ENCODE data around the gene KRT82.

The KRT82 gene

DNA sequence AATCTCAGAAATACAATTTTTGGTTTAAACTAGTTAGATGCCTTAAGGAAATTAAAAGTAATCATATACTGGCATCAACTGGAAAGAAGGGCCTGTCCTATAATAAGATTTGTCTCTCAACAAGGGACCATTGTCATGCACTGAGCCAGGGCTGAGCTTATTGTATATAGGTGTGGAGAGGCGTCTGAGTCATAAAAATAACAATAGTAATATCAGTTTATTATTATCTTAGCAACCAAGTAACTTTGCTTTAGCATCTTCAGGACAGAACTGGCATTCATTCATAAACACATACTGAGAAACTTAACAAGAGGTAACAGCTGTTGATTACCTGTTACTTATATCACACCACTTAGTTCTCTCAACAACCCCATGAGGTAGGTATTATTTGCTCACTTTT lies 20.9 kb upstream of the KRT82 start:
- no peak for TF ChIP-seq CTCF (conservative IDR thresholded peaks at IDR 0.05; ENCODE audit: control insufficient read depth, insufficient read depth, low read depth, low read length)
- no peak overlapping the region for H3K4me3 ChIP-seq (ENCODE audit: control insufficient read depth, low read depth, low read length)
- no peak for DNase-seq (ENCODE audit: low read depth)

DNA sequence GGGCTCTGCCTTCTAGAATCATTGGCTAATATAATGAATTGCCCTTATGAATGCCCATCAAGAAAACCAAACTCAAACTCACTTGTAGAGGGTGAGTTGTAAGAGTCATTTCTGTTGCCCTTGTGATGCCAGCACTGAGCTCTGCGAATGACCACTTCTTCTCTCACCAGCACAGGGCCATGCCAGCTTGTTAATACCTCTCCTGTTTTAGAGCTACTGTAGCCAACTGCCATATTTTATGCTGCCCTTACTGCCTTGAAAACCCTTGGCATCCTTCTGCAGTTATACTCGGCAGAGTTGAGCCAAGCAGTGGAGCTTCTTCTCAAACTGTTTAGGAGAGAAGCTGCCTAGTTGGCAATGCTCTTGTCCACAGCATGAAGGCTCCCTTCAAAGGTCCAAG lies 19.9 kb upstream of the KRT82 start:
- TF ChIP-seq CTCF (conservative IDR thresholded peaks at IDR 0.05; ENCODE audit: control insufficient read depth, insufficient read depth, low read depth, low read length): no peak
- no peak overlapping the region for H3K4me3 ChIP-seq (ENCODE audit: control insufficient read depth, low read depth, low read length)
- no peak for DNase-seq (ENCODE audit: low read depth)

DNA sequence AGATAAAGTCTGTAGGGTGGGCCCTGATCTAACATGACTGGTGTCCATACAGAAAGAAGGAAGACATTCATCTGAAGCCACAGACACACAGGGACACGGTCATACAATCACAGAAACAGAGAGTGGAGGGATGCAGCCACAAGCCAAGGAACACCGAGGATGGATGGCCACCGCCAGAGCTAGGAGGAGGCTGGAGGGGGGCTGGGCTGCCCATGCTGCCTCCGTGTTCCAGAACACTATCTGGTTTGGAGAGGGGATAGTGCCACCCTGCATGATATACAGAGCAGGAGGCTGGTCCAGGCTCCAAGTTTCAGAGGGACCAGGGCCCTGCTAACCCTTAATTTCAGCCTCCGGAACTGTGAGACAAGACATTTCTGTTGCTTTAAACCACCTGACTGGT lies 19.3 kb upstream of the KRT82 start:
- no peak for DNase-seq (ENCODE audit: low read depth)
- TF ChIP-seq CTCF (conservative IDR thresholded peaks at IDR 0.05; ENCODE audit: control insufficient read depth, insufficient read depth, low read depth, low read length): no peak
- no peak overlapping the region for H3K4me3 ChIP-seq (ENCODE audit: control insufficient read depth, low read depth, low read length)

GRCh38 chr12:52423661-52424500 lies 17.7 kb upstream of the KRT82 start:
- H3K4me3 ChIP-seq (ENCODE audit: control insufficient read depth, low read depth, low read length): no peak overlapping the region
- no peak for TF ChIP-seq CTCF (conservative IDR thresholded peaks at IDR 0.05; ENCODE audit: control insufficient read depth, insufficient read depth, low read depth, low read length)
- DNase-seq (ENCODE audit: low read depth): no peak

- no peak overlapping the region for H3K4me3 ChIP-seq (ENCODE audit: control insufficient read depth, low read depth, low read length)
- no peak for TF ChIP-seq CTCF (conservative IDR thresholded peaks at IDR 0.05; ENCODE audit: control insufficient read depth, insufficient read depth, low read depth, low read length)
- peak; percentile 14 for DNase-seq (ENCODE audit: low read depth)
These were observed 16.9 kb upstream of the KRT82 start for GRCh38 chr12:52423035-52423434.

DNA sequence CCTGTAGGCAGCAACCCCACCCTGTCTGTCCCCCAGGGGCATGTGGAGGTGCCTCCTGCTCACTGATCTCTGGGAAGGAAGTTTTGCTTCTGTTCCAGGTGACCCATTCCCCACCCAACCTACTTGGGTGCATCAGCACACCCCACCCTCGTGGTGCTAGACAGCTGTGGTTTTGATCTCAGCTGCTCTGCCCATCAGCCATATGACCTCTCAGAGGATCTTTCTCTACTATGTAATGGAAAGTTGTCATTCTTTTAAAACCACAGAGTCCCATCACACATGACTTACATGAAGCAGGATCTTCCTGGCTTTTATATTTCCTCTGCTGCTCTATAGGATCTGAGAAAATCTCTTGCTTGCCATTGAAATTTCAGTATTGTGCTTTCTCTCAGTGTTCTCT lies 13.5 kb upstream of the KRT82 start:
- no peak for TF ChIP-seq CTCF (conservative IDR thresholded peaks at IDR 0.05; ENCODE audit: control insufficient read depth, insufficient read depth, low read depth, low read length)
- no peak overlapping the region for H3K4me3 ChIP-seq (ENCODE audit: control insufficient read depth, low read depth, low read length)
- peak; percentile 31 for DNase-seq (ENCODE audit: low read depth)

Measured in fibroblast of mammary gland (primary cell).